Fibroblast of skin of left biceps (primary cell): ENCODE measurements around the gene SERPINA3.
"Not testable (repeated sequence)": the region's sequence is repeated elsewhere in the genome, so short reads cannot be mapped to it uniquely, and the experiment has no call there.

Source experiments
- DNase-seq, 2 experiments: peaks; one replicate each; pipeline ENCODE4 v3.0.0-alpha.2; 2013; ENCODE audit warnings: low read depth in 2 of 2

Gene SERPINA3

GRCh38 chr14:94612174-94612573 is at the start of gene SERPINA3:
SERPINA3 (plus strand) TSS chr14:94612391; CDS start chr14:94614442, 2,051 bp downstream.
- DNase-seq: no peak

DNA sequence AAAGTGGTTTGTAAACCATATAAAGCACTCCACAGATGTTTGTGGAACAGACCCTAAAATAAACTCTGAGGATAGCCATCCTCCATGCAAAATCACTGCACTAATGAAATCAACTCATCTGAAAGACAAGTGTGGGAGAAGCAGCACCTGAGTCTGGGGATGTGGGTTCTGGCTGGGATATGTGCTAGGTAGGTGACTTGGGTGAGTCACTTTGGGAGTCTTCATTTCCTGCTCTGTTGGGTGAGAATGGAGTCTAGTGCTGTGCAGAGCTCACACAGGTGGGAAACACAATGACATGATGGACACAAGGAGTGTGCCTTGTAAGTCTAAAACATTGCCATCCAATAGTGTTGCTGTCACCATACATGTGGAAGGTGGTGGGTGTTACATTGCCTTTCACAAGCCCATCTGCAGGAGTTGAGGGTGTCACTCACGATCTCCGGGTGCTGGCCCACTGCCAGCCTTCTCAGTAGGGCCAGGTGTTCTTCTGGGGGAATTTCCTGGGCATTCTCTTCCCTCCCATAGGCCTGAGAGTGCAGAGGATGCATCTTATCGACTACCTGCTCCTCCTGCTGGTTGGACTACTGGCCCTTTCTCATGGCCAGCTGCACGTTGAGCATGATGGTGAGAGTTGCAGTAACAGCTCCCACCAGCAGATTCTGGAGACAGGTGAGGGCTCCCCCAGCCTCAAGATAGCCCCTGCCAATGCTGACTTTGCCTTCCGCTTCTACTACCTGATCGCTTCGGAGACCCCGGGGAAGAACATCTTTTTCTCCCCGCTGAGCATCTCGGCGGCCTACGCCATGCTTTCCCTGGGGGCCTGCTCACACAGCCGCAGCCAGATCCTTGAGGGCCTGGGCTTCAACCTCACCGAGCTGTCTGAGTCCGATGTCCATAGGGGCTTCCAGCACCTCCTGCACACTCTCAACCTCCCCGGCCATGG is 49.0 kb upstream of the SERPINA3 start:
- DNase-seq: no peak

GRCh38 chr14:94564381-94564780 is 47.8 kb upstream of the SERPINA3 start:
- no peak for DNase-seq

DNA sequence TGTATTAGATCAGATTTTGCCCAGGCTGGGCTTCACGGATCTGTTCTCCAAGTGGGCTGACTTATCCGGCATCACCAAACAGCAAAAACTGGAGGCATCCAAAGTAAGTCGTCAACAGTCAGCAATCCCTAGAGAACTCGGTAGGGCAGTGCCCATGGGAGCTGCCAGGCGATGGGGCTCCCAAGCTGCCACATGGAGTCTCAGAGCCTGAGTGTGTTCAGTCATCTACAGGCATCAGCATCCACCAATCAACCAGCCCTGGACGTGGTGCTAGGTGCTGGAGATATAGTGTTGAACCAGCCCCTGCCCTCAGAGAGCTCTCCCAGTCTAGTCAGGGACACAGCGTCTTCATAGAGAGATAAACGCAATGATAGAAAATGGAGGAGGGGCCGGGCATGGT is 44.0 kb upstream of the SERPINA3 start:
- DNase-seq: no peak

DNA sequence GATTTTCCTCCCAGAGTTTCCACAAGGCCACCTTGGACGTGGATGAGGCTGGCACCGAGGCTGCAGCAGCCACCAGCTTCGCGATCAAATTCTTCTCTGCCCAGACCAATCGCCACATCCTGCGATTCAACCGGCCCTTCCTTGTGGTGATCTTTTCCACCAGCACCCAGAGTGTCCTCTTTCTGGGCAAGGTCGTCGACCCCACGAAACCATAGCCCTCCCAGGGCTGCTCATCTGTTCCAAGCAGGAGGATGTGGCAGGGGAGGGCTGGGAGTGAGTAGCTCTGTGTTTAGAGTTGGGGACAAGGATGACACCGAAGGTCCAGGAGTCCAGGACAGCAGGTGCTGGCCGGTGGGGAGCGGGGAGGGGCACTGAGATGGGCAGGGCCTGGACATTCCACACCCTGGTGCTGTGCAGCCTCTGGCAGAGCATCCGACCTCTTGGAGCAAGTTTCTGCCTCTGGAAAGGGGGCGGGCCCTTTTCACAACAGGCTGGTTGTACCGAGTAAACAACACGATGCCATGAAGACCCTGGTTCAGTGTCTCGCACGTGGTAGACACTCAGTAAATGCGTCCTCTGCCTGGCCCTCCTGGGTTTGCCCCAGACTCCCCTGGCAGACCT is 42.7 kb upstream of the SERPINA3 start:
- DNase-seq: no peak

GRCh38 chr14:94570002-94570400 is 42.2 kb upstream of the SERPINA3 start:
- DNase-seq: no peak

- no peak for DNase-seq
These were observed 41.8 kb upstream of the SERPINA3 start for GRCh38 chr14:94570440-94570839.

DNA sequence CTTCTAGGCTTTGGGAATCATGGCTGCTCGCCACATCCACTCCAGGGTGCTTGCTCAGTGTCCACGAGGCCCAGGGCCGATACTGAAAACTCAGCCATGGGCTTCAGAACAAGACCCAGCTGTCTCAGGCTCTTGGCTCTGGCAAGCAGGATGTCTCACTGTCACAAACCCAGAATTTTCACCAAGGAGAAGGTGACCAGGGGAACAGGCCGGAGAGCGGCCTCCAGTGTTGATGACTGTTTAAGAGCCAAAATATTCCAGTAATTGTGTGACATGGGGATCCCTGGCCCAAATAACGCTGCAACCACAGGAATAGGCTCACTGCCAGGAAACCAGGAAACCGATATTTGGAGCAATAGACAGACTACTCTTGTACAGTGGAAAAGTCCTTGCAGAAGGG is 40.8 kb upstream of the SERPINA3 start:
- DNase-seq: no peak

DNA sequence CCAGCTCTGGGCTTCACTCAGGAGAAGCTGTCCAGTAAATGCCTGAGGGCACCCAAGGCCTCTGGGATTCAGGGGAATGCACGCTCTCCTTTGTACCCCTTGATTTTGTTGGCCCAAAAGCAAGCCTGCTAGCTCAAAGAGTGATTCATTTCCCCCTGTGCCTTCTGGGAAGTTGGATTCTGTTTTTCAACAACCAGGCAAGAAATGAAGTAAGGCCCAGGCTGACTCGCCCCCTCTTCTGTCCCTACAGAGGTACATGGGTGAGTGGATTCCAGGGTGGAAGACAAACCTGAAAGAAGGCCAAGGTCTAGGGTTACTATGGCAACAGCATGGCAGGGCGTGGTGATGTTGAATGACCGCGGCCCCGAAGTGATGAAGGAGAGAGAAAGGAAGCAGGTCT is 40.2 kb upstream of the SERPINA3 start:
- no peak for DNase-seq

DNA sequence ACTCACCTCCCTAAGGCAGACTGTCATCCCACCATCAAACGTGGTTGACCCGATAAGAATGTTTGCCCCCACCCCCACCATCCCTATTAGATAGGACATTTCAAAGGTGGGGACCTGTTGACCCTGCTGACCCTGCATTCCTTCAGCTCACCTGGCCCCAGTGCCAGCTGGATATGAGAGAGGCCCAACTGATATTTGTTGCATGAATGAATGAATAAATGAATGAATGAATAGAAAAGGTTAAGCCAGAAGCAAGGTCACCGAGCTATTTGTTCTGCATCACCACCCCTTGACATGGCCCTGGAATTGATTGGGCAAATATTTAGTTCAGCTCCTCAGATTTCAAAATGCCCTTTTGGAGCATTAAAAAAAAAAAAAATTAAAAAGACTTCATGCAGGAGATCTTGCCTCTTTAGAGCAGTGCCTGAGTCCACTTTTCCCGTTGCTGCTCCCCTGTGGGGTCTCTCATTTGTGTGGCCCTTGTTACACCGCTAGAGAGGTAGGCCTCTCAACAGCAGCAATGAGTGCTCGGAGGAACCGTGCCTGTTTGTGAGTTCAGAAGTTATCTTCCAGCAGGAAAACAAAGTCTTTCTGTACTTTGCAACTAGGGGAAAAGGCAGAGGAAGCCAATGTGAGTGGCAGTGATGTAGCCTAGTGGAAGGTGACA is 39.4 kb upstream of the SERPINA3 start:
- no peak for DNase-seq

GRCh38 chr14:94573475-94574277 is 38.5 kb upstream of the SERPINA3 start:
- DNase-seq: no peak

DNA sequence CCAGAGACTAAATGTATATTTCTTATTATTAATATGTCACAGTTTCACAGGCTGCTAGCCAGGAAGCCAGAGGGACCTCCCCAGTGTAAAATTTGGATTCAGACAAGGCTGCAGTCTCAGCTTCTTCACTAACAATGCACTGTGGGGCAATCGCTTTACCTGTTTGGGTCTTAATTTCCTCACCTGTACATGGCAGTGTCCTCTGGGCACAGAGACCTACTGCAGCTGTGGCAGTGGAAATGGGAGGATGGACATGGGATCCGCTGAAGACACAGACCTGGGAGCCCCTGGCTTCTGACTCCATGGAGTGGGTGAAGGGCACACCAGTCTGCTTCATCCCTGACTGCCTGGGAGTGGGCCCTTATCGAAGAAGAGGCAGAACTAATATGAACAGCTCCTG is 37.9 kb upstream of the SERPINA3 start:
- no peak for DNase-seq

GRCh38 chr14:94575730-94576585 is 36.2 kb upstream of the SERPINA3 start:
- DNase-seq: no peak

DNA sequence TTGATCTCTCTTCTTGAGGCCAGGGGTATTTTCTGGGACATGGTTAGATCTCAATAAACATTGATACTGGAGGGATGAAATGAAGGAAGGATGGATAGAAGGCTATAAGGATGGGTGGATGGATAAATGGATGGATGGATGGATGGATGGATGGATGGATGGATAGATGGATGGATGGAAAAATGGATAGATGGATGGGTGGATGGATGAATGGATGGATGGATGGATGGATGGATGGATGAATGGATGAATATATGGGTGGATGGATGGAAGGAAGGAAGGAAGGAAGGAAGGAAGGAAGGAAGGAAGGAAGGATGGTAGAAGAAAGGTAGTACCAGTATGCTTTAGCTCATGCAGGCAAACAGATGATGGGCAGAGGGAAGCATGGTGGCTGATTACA is 34.7 kb upstream of the SERPINA3 start:
- DNase-seq: not testable (repeated sequence)

GRCh38 chr14:94578712-94579111 is 33.5 kb upstream of the SERPINA3 start:
- DNase-seq: no peak

DNA sequence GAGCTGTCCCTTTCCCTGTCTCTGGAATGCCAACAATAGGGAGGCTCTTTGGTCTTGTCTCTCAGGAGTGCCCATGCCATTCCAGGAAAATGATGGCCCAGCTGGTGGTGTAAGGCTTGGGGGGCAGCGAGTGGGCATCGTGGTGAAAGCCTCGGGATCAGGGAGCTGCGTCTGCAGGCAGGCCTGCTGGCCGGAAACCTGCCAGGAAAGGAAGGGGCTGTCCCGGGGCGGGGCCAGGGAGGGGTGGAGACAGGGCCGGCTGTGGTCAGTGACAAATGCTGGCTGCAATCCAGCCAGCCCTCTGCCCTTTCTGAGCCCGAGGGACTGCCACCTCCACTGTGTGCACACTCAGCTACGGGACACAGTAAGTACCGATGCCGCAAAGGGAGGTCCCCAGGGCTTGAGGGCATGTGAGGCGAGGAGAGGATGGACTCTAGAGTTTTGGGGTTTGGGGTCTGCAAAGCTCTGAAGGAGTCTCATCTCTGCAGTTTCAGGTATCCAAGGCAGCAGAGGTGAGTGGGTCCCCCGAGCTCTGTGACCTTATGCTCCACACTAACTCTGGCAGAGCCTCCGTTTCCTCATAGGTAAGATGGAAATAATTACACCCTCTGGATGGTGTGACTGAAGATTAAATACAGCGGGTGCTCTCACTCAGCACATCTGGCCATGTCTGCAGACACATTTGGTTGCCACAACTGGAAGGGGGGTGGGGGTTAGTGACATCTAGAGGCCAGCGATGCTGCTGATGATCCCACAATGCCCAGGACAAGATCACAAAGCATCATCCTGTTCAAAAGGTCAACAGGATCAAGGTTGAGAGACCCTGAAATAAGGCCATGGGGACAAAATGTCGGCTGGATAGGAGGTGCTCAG is 30.8 kb upstream of the SERPINA3 start, which contains the start of gene SERPINA5:
TSS of gene SERPINA5 (plus strand) at position 300 of the 873 bp plus-strand sequence. CDS start 5,937 bp downstream, outside the sequence.
- no peak for DNase-seq

- DNase-seq: no peak
These were observed 29.9 kb upstream of the SERPINA3 start for GRCh38 chr14:94582199-94582750.

DNA sequence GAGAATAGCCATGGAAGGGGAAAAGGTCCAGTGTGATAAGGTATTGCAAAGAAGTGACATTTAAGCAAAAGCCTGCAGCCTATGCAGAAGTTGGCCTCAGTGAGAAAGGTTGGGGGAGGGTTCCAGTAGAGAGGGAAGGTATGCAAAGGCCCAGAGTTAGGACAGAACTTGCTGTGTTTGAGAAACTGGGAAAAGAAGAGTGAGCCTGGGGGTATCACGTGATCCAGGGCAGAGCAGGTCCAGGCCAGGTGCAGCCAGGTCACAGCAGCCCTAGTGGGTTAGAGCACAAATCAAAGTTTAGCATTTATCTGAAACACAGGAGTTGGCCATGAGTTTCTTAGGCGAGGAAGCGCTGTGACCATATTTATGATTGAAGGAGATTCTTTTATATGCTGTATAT is 29.3 kb upstream of the SERPINA3 start:
- DNase-seq: no peak

GRCh38 chr14:94583557-94583956 is 28.6 kb upstream of the SERPINA3 start:
- no peak for DNase-seq
